HG02973 (cell line): Measurements from ENCODE around the gene FAM222A.

ENCODE experiments used
- ATAC-seq: cut with Tn5 transposase; IDR thresholded peaks from one replicate; pipeline ENCODE4 v1.9.1; 2021; ENCODE audit warnings: moderate library complexity; ENCODE audit not compliant: unreplicated experiment

FAM222A gene

GRCh38 chr12:109817627-109818231 is 104.1 kb downstream of the FAM222A start:
- ATAC-seq, result no peak

- no peak for ATAC-seq
Observed at GRCh38 chr12:109818253-109818652, 104.6 kb downstream of the FAM222A start.

- ATAC-seq, result no peak
Observed at GRCh38 chr12:109818905-109819500, 105.4 kb downstream of the FAM222A start.
